Stimulated activated memory B cell treated with anti-CD40 and anti-IgM and Interleukin-4, amounts not matched to agents 10 μg/mL and 1 μg/mL and 100 μg/mL, for 72 hours (primary cell): Measurements from ENCODE around the gene ARFIP1.

Experiments used
- ATAC-seq: fragments of 150-1000 bp; cut with Tn5 transposase; 2 replicates; pipeline ENCODE4 v1.10.0; 2021
- H3K27ac Mint-ChIP-seq: one replicate; pipeline ENCODE4 v1.8.0; 2022; ENCODE audit warnings: mild to moderate bottlenecking, mixed read lengths
- H3K27me3 Mint-ChIP-seq: one replicate; pipeline ENCODE4 v1.8.0; 2022; ENCODE audit warnings: mixed read lengths
- H3K36me3 Mint-ChIP-seq: one replicate; pipeline ENCODE4 v1.8.0; 2022; ENCODE audit warnings: mixed read lengths
- H3K4me1 Mint-ChIP-seq: one replicate; pipeline ENCODE4 v1.8.0; 2022; ENCODE audit warnings: mixed read lengths
- H3K4me3 Mint-ChIP-seq: one replicate; pipeline ENCODE4 v1.8.0; 2022; ENCODE audit warnings: mild to moderate bottlenecking, moderate library complexity, mixed read lengths
- H3K9me3 Mint-ChIP-seq: one replicate; pipeline ENCODE4 v1.8.0; 2022; ENCODE audit warnings: mixed read lengths

Gene ARFIP1

DNA sequence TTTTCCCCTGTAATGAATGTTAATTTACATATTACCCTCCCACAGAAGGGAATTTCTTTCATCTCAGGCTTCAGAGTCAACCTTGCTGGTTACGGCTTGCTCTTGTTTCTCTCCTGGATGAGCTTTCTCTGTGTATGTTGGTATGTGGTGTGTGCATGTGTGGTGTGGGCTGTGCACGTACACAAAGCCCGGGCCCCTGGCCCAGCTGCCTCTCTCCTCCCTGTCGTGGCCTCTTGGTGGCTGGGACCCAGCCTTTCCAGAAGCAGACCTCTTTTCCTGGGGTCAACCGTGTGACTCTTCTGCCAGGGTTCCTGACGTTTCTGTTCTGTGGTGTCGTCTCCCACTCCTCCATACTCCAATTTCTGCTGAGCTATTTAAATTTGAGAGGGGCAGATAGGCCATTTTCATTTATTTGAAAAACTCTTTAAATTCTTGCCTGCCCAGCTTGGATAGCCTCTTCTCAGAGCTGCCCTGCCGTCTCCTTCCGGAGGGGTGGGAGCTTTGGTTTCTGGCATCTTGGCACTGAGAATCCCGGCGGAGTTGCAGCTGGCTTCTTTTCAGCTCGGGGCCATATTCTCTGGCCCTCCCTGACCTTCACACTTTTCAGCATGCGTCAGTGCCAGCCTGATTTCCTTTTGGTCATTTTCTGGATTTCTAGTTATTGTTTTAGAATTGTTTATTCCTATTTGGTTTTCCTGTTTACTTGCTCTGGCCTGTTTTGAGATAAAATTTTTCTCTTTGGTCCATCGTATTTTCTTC is 181.4 kb downstream of the ARFIP1 start:
- Mint-ChIP-seq H3K4me3 (no peak overlapping the region), H3K27ac (no peak overlapping the region), H3K36me3 (peaks cover 10% of the 10 kb centered on the region), H3K4me1 (peaks cover 17% of the 10 kb centered on the region), H3K9me3 (no peaks in the 10 kb centered on the region), H3K27me3 (no peaks in the 10 kb centered on the region)
- no peak for ATAC-seq

GRCh38 chr4:152961773-152962115 is 182.0 kb downstream of the ARFIP1 start:
- H3K9me3 Mint-ChIP-seq: no peaks in the 10 kb centered on the region
- no peak overlapping the region for H3K4me3 Mint-ChIP-seq
- H3K4me1 Mint-ChIP-seq: peaks cover 14% of the 10 kb centered on the region
- peaks cover 10% of the 10 kb centered on the region for H3K36me3 Mint-ChIP-seq
- no peak overlapping the region for H3K27ac Mint-ChIP-seq
- no peak for ATAC-seq
- no peaks in the 10 kb centered on the region for H3K27me3 Mint-ChIP-seq
